ENCODE results near the gene NPAS2.

NPAS2 gene

GRCh38 chr2:100889286-100889685 lies 69.3 kb downstream of the NPAS2 start:
- no peak overlapping the region for H3K4me3 ChIP-seq (ENCODE audit: control insufficient read depth, low read depth, low read length)
- TF ChIP-seq CTCF (IDR thresholded peaks at IDR 0.05; ENCODE audit: control insufficient read depth, insufficient read depth, low read depth, low read length, missing control alignments), result no peak
- no peak for DNase-seq (ENCODE audit: low read depth)

GRCh38 chr2:100891906-100892642 lies 72.1 kb downstream of the NPAS2 start:
- no peak overlapping the region for H3K4me3 ChIP-seq (ENCODE audit: control insufficient read depth, low read depth, low read length)
- TF ChIP-seq CTCF (IDR thresholded peaks at IDR 0.05; ENCODE audit: control insufficient read depth, insufficient read depth, low read depth, low read length, missing control alignments), result no peak
- DNase-seq (ENCODE audit: low read depth), result peak; percentile 25

- no peak for DNase-seq (ENCODE audit: low read depth)
- TF ChIP-seq CTCF (IDR thresholded peaks at IDR 0.05; ENCODE audit: control insufficient read depth, insufficient read depth, low read depth, low read length, missing control alignments), result no peak
- H3K4me3 ChIP-seq (ENCODE audit: control insufficient read depth, low read depth, low read length), result no peak overlapping the region
These were observed 73.6 kb downstream of the NPAS2 start for GRCh38 chr2:100893392-100894104.

DNA sequence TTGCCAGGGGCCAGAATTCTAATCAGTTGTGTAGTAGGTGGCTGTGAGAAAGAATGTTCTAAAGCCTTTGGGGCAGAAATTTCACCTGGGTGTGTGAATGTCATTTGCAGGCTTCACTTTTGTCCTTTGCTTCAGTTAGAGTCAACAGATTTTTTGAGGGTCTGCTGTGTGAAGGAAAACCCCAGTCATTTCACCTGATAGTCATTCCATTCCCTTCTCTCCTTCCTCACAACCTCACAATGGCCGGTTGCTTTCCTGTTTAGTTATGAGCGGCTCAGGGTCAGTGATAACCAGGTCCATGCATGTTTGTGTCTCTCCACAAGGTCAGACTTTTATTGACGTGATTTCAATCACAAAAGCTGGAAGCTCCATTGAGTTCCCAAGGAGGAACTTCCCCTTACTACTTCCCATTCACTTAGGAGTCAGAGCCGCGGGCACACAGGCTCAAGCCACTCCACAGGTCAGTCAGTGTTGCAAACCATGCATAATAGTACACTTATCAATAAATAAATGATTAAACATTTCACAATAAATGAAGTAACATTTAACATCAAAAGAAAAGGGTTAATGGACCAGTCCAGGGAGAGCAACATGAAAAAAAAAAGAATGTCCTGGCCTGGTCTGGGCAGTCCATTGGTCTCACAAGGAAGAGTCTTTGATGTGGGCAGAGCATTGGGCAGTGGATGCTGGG lies 74.3 kb downstream of the NPAS2 start:
- no peak for DNase-seq (ENCODE audit: low read depth)
- TF ChIP-seq CTCF (IDR thresholded peaks at IDR 0.05; ENCODE audit: control insufficient read depth, insufficient read depth, low read depth, low read length, missing control alignments), result no peak
- H3K4me3 ChIP-seq (ENCODE audit: control insufficient read depth, low read depth, low read length), result no peak overlapping the region

DNA sequence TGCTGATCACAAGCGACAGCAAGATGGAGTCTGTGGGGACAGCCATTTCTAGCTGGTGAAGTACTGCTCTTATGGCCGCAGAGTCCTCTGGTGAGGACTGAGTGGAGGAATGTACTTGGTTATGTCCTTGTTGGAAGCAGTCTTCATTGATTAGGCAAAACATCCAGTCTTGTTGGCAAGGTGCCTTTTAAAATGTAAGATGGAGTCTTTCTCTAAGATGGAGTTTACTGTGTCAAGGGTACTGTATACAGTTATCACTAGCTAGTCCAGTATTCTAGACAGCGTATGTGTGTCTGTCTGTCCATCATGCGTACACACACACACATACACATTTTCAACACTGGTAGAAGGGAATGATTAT lies 74.8 kb downstream of the NPAS2 start:
- H3K4me3 ChIP-seq (ENCODE audit: control insufficient read depth, low read depth, low read length), result no peak overlapping the region
- TF ChIP-seq CTCF (IDR thresholded peaks at IDR 0.05; ENCODE audit: control insufficient read depth, insufficient read depth, low read depth, low read length, missing control alignments), result no peak
- DNase-seq (ENCODE audit: low read depth), result no peak

GRCh38 chr2:100895402-100895801 lies 75.5 kb downstream of the NPAS2 start:
- no peak for TF ChIP-seq CTCF (IDR thresholded peaks at IDR 0.05; ENCODE audit: control insufficient read depth, insufficient read depth, low read depth, low read length, missing control alignments)
- no peak for DNase-seq (ENCODE audit: low read depth)
- no peak overlapping the region for H3K4me3 ChIP-seq (ENCODE audit: control insufficient read depth, low read depth, low read length)

Data from AG09309 (cell line).